GM12891 (cell line): ENCODE measurements around the gene TRIM8.

ENCODE experiments used
- PAX5 ChIP-seq: IDR thresholded peaks from 2 replicates; pipeline ENCODE4 v1.6.1; 2011; ENCODE audit warnings: low read length, moderate library complexity, mild to moderate bottlenecking; ENCODE audit not compliant: insufficient read depth, severe bottlenecking
- POLR2A ChIP-seq: IDR thresholded peaks from 2 replicates; pipeline ENCODE4 v1.6.1; 2011; ENCODE audit warnings: low read depth, low read length, control low read depth
- POLR2AphosphoS5 ChIP-seq: IDR thresholded peaks from 2 replicates; pipeline ENCODE4 v1.6.1; 2011; ENCODE audit warnings: low read depth, low read length, control low read depth
- POU2F2 ChIP-seq: IDR thresholded peaks from 2 replicates; pipeline ENCODE4 v1.6.1; 2011; ENCODE audit warnings: low read depth, mild to moderate bottlenecking, control low read depth, low read length, moderate library complexity
- SPI1 ChIP-seq: IDR thresholded peaks from 2 replicates; pipeline ENCODE4 v1.6.1; 2011; ENCODE audit warnings: low read depth, low read length, control low read depth
- TAF1 ChIP-seq: IDR thresholded peaks from 2 replicates; pipeline ENCODE4 v1.6.1; 2011; ENCODE audit warnings: low read depth, low read length, control low read depth

- no peak for TF ChIP-seq POLR2A
- no peak for TF ChIP-seq POLR2AphosphoS5
- TF ChIP-seq TAF1: no peak
- no peak for TF ChIP-seq SPI1
- TF ChIP-seq POU2F2: no peak
- no peak for TF ChIP-seq PAX5
Observed at GRCh38 chr10:102674566-102674965, 30.3 kb downstream of the TRIM8 start.
